H1 (cell line): ENCODE results near the gene MED12L. TPM values are rescaled to one million over a fixed set of nuclear protein-coding genes. Genes with fewer than 3 reads are reported as not detected.

ENCODE experiments used
- CTCF ChIA-PET: fragments of 300-600 bp; sonication (Branson Sonifier 250); formaldehyde crosslinking; loops from one replicate; lab custom pipeline; 2021; ENCODE audit not compliant: partially characterized antibody; lab: Charles Lee
- POLR2A ChIA-PET: fragments of 300-600 bp; sonication (Branson Sonifier 250); formaldehyde crosslinking; loops from one replicate; lab custom pipeline; 2021; ENCODE audit warnings: inconsistent platforms; ENCODE audit not compliant: partially characterized antibody; lab: Charles Lee
- DNase-seq, 2 experiments: peaks; one replicate each; pipeline versions ENCODE4 v3.0.0 to v3.0.0-alpha.2; 2010 to 2022; ENCODE audit warnings: low spot score in 2 of 2, low read depth in 1 of 2, mixed read lengths in 1 of 2
- FAIRE-seq: peaks from 2 replicates; lab custom pipeline; 2011; peaks lifted over from hg19 to GRCh38; lab: Jason Lieb, UNC
- H2AFZ ChIP-seq: 2 replicates; pipeline ENCODE4 v1.8.1; 2012; ENCODE audit warnings: low read length, inconsistent platforms
- H2AK5ac ChIP-seq: 2 replicates; pipeline ENCODE4 v1.6.1; 2013; ENCODE audit warnings: low read depth, low read length
- H2BK120ac ChIP-seq: replicated peaks from 2 replicates; pipeline ENCODE3; 2013; ENCODE audit warnings: low read depth, low read length, inconsistent platforms
- H2BK12ac ChIP-seq: 2 replicates; pipeline ENCODE4 v1.6.1; 2013; ENCODE audit warnings: low read depth, low read length
- H2BK15ac ChIP-seq: 2 replicates; pipeline ENCODE4 v1.6.1; 2013; ENCODE audit warnings: low read length
- H2BK20ac ChIP-seq: 2 replicates; pipeline ENCODE4 v1.6.1; 2013; ENCODE audit warnings: low read length
- H2BK5ac ChIP-seq: 2 replicates; pipeline ENCODE4 v1.6.1; 2013; ENCODE audit warnings: low read depth, low read length
- H3K14ac ChIP-seq: 2 replicates; pipeline ENCODE4 v1.6.1; 2013; ENCODE audit warnings: inconsistent platforms; ENCODE audit not compliant: insufficient read length
- H3K18ac ChIP-seq: 2 replicates; pipeline ENCODE4 v1.6.1; 2013; ENCODE audit warnings: low read length; ENCODE audit errors: extremely low read depth
- H3K23ac ChIP-seq: 2 replicates; pipeline ENCODE4 v1.6.1; 2013; ENCODE audit warnings: inconsistent platforms; ENCODE audit not compliant: insufficient read length
- H3K23me2 ChIP-seq: 2 replicates; pipeline ENCODE4 v1.6.1; 2013; ENCODE audit warnings: low read depth, low read length
- H3K27ac ChIP-seq: 2 replicates; pipeline ENCODE4 v1.6.1; 2011; ENCODE audit warnings: low read depth, low read length, inconsistent platforms
- H3K27me3 ChIP-seq, 4 experiments: replicated peaks in 1 of 4; 1 replicate in 1 of 4; 2 replicates in 3 of 4; pipeline versions ENCODE4 v1.6.1 to v1.8.1; 2011 to 2013; ENCODE audit warnings: low read length in 3 of 4, mild to moderate bottlenecking in 3 of 4, inconsistent platforms in 2 of 4, mixed read lengths in 2 of 4, moderate library complexity in 1 of 4; ENCODE audit not compliant: control insufficient read depth in 3 of 4, insufficient read depth in 3 of 4; ENCODE audit errors: extremely low read depth in 1 of 4
- H3K36me3 ChIP-seq, 4 experiments: 2 replicates each; pipeline versions ENCODE4 v1.6.1 to v1.8.1; 2011 to 2013; ENCODE audit warnings: mild to moderate bottlenecking in 4 of 4, low read length in 3 of 4, moderate library complexity in 2 of 4, control low read depth in 1 of 4, inconsistent platforms in 1 of 4; ENCODE audit not compliant: insufficient read depth in 4 of 4, control insufficient read depth in 2 of 4
- H3K4ac ChIP-seq: replicated peaks from 2 replicates; pipeline ENCODE3; 2013; ENCODE audit warnings: low read length, low read depth, mixed read lengths, inconsistent platforms; ENCODE audit not compliant: insufficient read length
- H3K4me1 ChIP-seq, 4 experiments: replicated peaks in 1 of 4; 1 replicate in 1 of 4; 2 replicates in 3 of 4; pipeline versions ENCODE4 v1.6.1 to v1.8.1; 2011 to 2013; ENCODE audit warnings: low read length in 3 of 4, inconsistent platforms in 2 of 4, mixed read lengths in 1 of 4; ENCODE audit not compliant: insufficient read depth in 4 of 4, control insufficient read depth in 3 of 4
- H3K4me2 ChIP-seq, 2 experiments: 2 replicates each; pipeline versions ENCODE4 v1.6.1 to v1.8.1; 2011 to 2013; ENCODE audit warnings: low read depth in 2 of 2, low read length in 2 of 2, control low read depth in 1 of 2, inconsistent platforms in 1 of 2, mild to moderate bottlenecking in 1 of 2; ENCODE audit not compliant: insufficient read depth in 1 of 2
- H3K4me3 ChIP-seq, 4 experiments: fragments of 200-600, 300-600 bp in 1 of 4; sonication (generic), shearing (Covaris generic), sonication (Bioruptor Twin) in 1 of 4; 2 replicates each; pipeline versions ENCODE4 v1.5.1 to v1.8.1; 2011 to 2016; ENCODE audit warnings: low read length in 4 of 4, low read depth in 3 of 4, control low read depth in 2 of 4, inconsistent platforms in 2 of 4, mild to moderate bottlenecking in 2 of 4, mixed read lengths in 1 of 4, moderate library complexity in 1 of 4; ENCODE audit not compliant: insufficient read depth in 2 of 4; ENCODE audit errors: extremely low read depth in 1 of 4
- H3K56ac ChIP-seq: replicated peaks from 2 replicates; pipeline ENCODE3; 2013; ENCODE audit warnings: low read depth, mild to moderate bottlenecking, mixed read lengths, low read length, inconsistent platforms; ENCODE audit not compliant: insufficient read length
- H3K79me1 ChIP-seq: 2 replicates; pipeline ENCODE4 v1.6.1; 2013; ENCODE audit warnings: low read depth, low read length, control low read depth
- H3K79me2 ChIP-seq, 2 experiments: 2 replicates each; pipeline versions ENCODE4 v1.6.1 to v1.8.1; 2012 to 2013; ENCODE audit warnings: low read length in 2 of 2, mild to moderate bottlenecking in 2 of 2, inconsistent platforms in 1 of 2; ENCODE audit not compliant: insufficient read depth in 2 of 2, control insufficient read depth in 1 of 2
- H3K9ac ChIP-seq, 4 experiments: replicated peaks in 1 of 4; 1 replicate in 1 of 4; 2 replicates in 3 of 4; pipeline versions ENCODE4 v1.6.1 to v1.8.1; 2011 to 2013; ENCODE audit warnings: low read depth in 3 of 4, low read length in 3 of 4, control low read depth in 2 of 4, mild to moderate bottlenecking in 2 of 4, moderate library complexity in 2 of 4, inconsistent platforms in 1 of 4; ENCODE audit errors: extremely low read depth in 1 of 4
- H3K9me3 ChIP-seq, 2 experiments: 2 replicates each; pipeline versions ENCODE4 v1.6.1 to v1.8.1; 2012 to 2013; ENCODE audit warnings: mild to moderate bottlenecking in 2 of 2, moderate library complexity in 2 of 2, control low read depth in 1 of 2, inconsistent platforms in 1 of 2, low read depth in 1 of 2, low read length in 1 of 2, mixed read lengths in 1 of 2; ENCODE audit not compliant: insufficient read depth in 2 of 2
- H4K20me1 ChIP-seq, 2 experiments: replicated peaks in 1 of 2; 2 replicates each; pipeline versions ENCODE3 to v1.8.1; 2011 to 2013; ENCODE audit warnings: inconsistent platforms in 2 of 2, low read length in 2 of 2, mild to moderate bottlenecking in 1 of 2; ENCODE audit not compliant: insufficient read depth in 2 of 2, control insufficient read depth in 1 of 2
- H4K5ac ChIP-seq: 2 replicates; pipeline ENCODE4 v1.6.1; 2013; ENCODE audit warnings: low read length, low read depth, mixed read lengths, inconsistent platforms; ENCODE audit not compliant: insufficient read length
- H4K8ac ChIP-seq: 2 replicates; pipeline ENCODE4 v1.8.0; 2013; ENCODE audit warnings: mild to moderate bottlenecking, moderate library complexity, low read length, inconsistent platforms; ENCODE audit not compliant: insufficient read depth; ENCODE audit errors: extremely low read depth
- H4K91ac ChIP-seq: replicated peaks from 2 replicates; pipeline ENCODE3; 2013; ENCODE audit warnings: low read length, mixed read lengths, inconsistent platforms; ENCODE audit not compliant: insufficient read length
- CREB1 ChIP-seq: IDR thresholded peaks from 2 replicates; pipeline ENCODE4 v1.6.1; 2012; ENCODE audit warnings: inconsistent platforms
- CTBP2 ChIP-seq: IDR thresholded peaks from 2 replicates; pipeline ENCODE4 v1.7.0; 2011; ENCODE audit warnings: borderline replicate concordance, mild to moderate bottlenecking, moderate library complexity, mixed read lengths, low read length; ENCODE audit not compliant: insufficient read depth, insufficient read length
- EGR1 ChIP-seq: IDR thresholded peaks from 2 replicates; pipeline ENCODE4 v1.6.1; 2011; ENCODE audit warnings: low read depth, low read length, borderline replicate concordance
- HDAC6 ChIP-seq: IDR thresholded peaks from one replicate; pipeline ENCODE4 v1.7.1; 2012; ENCODE audit warnings: low read depth, mild to moderate bottlenecking, inconsistent platforms, low read length, moderate library complexity
- KDM4A ChIP-seq: IDR thresholded peaks from one replicate; pipeline ENCODE4 v1.7.1; 2012; ENCODE audit warnings: low read depth, mild to moderate bottlenecking, moderate library complexity, low read length, inconsistent platforms; ENCODE audit not compliant: severe bottlenecking
- POU5F1 ChIP-seq: IDR thresholded peaks from 2 replicates; pipeline ENCODE4 v1.6.1; 2011; ENCODE audit warnings: low read depth, mild to moderate bottlenecking, low read length, moderate library complexity
- RXRA ChIP-seq: IDR thresholded peaks from 2 replicates; pipeline ENCODE4 v1.6.1; 2011; ENCODE audit warnings: low read depth, mild to moderate bottlenecking, low read length, moderate library complexity; ENCODE audit not compliant: insufficient read depth
- TBP ChIP-seq: IDR thresholded peaks from 2 replicates; pipeline ENCODE4 v1.6.1; 2011; ENCODE audit warnings: low read depth, low read length, improper control_type of control experiment
- YY1 ChIP-seq: IDR thresholded peaks from 2 replicates; pipeline ENCODE4 v1.6.1; 2011; ENCODE audit warnings: low read depth, mild to moderate bottlenecking, low read length
- WGBS, 2 experiments: shearing (Covaris generic) in 1 of 2; methylation state at CpG; one replicate each; pipeline versions ENCODE4 v1.1.6 to v1.1.7; 2013 to 2015; ENCODE audit warnings: low lambda C conversion rate in 2 of 2, mixed read lengths in 2 of 2, inconsistent platforms in 1 of 2, low coverage in 1 of 2, missing lambda C conversion rate in 1 of 2; ENCODE audit not compliant: insufficient replicate concordance in 2 of 2, insufficient coverage in 1 of 2, insufficient read length in 1 of 2; ENCODE audit errors: extremely low coverage in 1 of 2, missing lambda C conversion rate in 1 of 2; 5-methylcytosine and 5-hydroxymethylcytosine counted together
- polyA plus RNA-seq, 7 experiments: library from polyadenylated mRNA; depleted of rRNA in 3 of 7; stranded (reverse) in 5 of 7; unstranded in 2 of 7; fragments of >200 nt in 5 of 7; fragments of 200-250 nt in 2 of 7; gene quantifications; 1 replicate in 5 of 7; 2 replicates in 1 of 7; 4 replicates in 1 of 7; pipeline versions ENCODE4 v1.2.1 to v1.2.3, GENCODE V29; 2011 to 2013; ENCODE audit warnings: missing spikeins in 2 of 7, mixed read lengths in 2 of 7
- total RNA-seq: library from RNA; stranded (reverse); fragmentation: NEBNext Ultra II Directional; extraction: Animal tissue kit (Norgen Biotek cat#: 25700); gene quantifications from 2 replicates; pipeline ENCODE4 v1.2.1, GENCODE V29; 2021
- TF ChIP-seq, protein P1 (sequence below): IDR thresholded peaks from 2 replicates; pipeline ENCODE4 v1.6.1; 2011; ENCODE audit warnings: low read length, improper control_type of control experiment
- TF ChIP-seq, protein P2 (sequence below): IDR thresholded peaks from 2 replicates; pipeline ENCODE4 v1.6.1; 2012; ENCODE audit warnings: inconsistent platforms

MED12L gene
- total and polyA plus RNA-seq, 2 of the 8 experiments (the other 6 are each of a cell fraction or from before 2014, with no cell fraction given): 3.6 to 26.2 TPM

DNA sequence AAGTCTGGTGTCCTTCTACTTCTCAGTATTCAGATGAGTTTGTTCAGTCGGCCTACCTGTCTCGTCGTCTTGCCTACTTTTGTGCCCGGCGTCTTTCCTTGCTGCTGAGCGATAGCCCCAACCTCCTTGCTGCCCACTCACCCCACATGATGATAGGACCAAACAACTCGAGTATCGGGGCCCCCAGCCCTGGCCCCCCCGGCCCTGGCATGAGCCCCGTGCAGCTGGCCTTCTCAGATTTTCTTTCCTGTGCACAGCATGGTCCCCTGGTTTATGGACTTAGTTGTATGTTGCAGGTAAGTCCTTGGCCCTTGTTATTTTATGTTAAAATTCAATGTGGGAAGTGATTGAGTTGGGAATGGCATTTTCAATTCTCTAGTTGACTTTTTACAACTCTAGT lies 74.3 kb downstream of the MED12L start:
- 90% methylated on average over 10 of the region's 10 CpGs; no CpG with 5 or more reads in 1 of the 2 experiments for WGBS, 2 experiments
- no peak overlapping the region for H4K91ac ChIP-seq
- H2AK5ac ChIP-seq: no peak overlapping the region
- H3K4me1 ChIP-seq: peaks cover 0 to 5% (median 3%) of the 10 kb centered on the region in 4 experiments; a peak in 3 of 7 replicates
- H2BK15ac ChIP-seq: no peak overlapping the region
- no peak overlapping the region for H3K4ac ChIP-seq
- no peaks in the 10 kb centered on the region for H3K9me3 ChIP-seq
- no peaks in the 10 kb centered on the region for H3K27me3 ChIP-seq
- no peak overlapping the region for H3K18ac ChIP-seq
- H3K4me2 ChIP-seq: no peak overlapping the region
- H3K14ac ChIP-seq: no peak overlapping the region
- no peak overlapping the region for H3K9ac ChIP-seq
- no peak overlapping the region for H2BK5ac ChIP-seq
- no peaks in the 10 kb centered on the region for H3K79me2 ChIP-seq
- H4K20me1 ChIP-seq: no peaks in the 10 kb centered on the region
- H4K8ac ChIP-seq: no peak overlapping the region
- no peaks in the 10 kb centered on the region for H3K79me1 ChIP-seq
- H3K4me3 ChIP-seq: no peak overlapping the region
- H3K56ac ChIP-seq: no peak overlapping the region
- H4K5ac ChIP-seq: no peak overlapping the region
- H3K23me2 ChIP-seq: no peaks in the 10 kb centered on the region
- no peak overlapping the region for H2AFZ ChIP-seq
- ChIA-PET POLR2A (no interaction called here), CTCF (interaction anchor here (0.6 to 1.0 kb wide), 2 partner anchors 9 to 150 kb away, joined by 3 to 4 read pairs; no protein-coding TSS in a partner anchor)
- no peak for FAIRE-seq
- H2BK12ac ChIP-seq: no peak overlapping the region
- no peak for DNase-seq
- no peak overlapping the region for H2BK120ac ChIP-seq
- H2BK20ac ChIP-seq: no peak overlapping the region
- no peak overlapping the region for H3K23ac ChIP-seq
- no peak overlapping the region for H3K27ac ChIP-seq
- H3K36me3 ChIP-seq: peaks cover 0 to 15% (median 2%) of the 10 kb centered on the region in 4 experiments; a peak in 3 of 8 replicates
- TF ChIP-seq YY1 (no peak), HDAC6 (no peak), KDM4A (no peak), TBP (no peak), CTBP2 (no peak), POU5F1 (no peak), RXRA (no peak), EGR1 (no peak), CREB1 (no peak)
- TF ChIP-seq, protein P1, sequence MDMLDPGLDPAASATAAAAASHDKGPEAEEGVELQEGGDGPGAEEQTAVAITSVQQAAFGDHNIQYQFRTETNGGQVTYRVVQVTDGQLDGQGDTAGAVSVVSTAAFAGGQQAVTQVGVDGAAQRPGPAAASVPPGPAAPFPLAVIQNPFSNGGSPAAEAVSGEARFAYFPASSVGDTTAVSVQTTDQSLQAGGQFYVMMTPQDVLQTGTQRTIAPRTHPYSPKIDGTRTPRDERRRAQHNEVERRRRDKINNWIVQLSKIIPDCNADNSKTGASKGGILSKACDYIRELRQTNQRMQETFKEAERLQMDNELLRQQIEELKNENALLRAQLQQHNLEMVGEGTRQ: no peak
- TF ChIP-seq, protein P2, sequence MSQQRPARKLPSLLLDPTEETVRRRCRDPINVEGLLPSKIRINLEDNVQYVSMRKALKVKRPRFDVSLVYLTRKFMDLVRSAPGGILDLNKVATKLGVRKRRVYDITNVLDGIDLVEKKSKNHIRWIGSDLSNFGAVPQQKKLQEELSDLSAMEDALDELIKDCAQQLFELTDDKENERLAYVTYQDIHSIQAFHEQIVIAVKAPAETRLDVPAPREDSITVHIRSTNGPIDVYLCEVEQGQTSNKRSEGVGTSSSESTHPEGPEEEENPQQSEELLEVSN: no peak
